HL-60 (cell line): Measurements from ENCODE around the gene NUMB.

Experiments
- CTCF ChIP-seq: IDR thresholded peaks from one replicate; pipeline ENCODE4 v1.5.1; 2011; ENCODE audit warnings: low read length, control low read depth, inconsistent platforms; ENCODE audit not compliant: insufficient read depth
- POLR2AphosphoS5 ChIP-seq: IDR thresholded peaks from 2 replicates; pipeline ENCODE4 v1.6.1; 2012; ENCODE audit warnings: low read depth
- SPI1 ChIP-seq: IDR thresholded peaks from 2 replicates; pipeline ENCODE4 v1.6.1; 2012; ENCODE audit warnings: low read depth, mild to moderate bottlenecking, borderline replicate concordance

- TF ChIP-seq POLR2AphosphoS5 = no peak
- TF ChIP-seq CTCF = no peak
- no peak for TF ChIP-seq SPI1
Measured at GRCh38 chr14:73478684-73479083, 20.3 kb upstream of the NUMB start.
